ENCODE results near the gene GTSE1. TPM values are rescaled to one million over a fixed set of nuclear protein-coding genes. Genes with fewer than 3 reads are reported as not detected.

Gene GTSE1
- total and polyA plus RNA-seq, 4 donors: 1.0 to 2.3 (median 1.2) TPM

DNA sequence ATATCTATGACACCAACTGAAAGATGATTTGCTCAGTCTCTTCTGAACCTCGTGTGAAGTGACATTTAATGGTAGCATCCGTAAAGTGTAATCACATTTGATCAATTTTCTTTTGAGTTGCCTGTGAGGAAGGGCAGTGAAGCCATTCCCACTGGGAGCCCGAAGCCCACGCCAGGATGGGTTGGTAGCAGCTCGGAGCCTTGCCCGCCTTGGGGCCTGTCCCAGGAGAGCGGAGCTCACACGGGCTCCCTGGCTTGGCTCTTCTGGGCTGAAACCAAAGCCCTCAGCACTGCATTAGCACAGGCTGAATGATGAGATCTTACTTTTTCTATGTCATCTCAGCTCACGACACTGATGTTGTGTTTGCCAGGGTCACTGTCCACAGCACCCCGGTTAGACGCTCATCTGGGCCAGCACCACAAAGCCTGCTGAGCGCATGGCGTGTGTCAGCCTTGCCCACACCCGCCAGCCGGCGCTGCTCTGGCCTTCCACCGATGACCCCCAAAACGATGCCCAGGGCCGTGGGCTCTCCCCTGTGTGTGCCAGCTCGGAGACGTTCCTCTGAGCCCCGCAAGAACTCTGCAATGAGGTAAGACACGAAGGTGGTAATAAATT lies 29.5 kb downstream of the GTSE1 start:
- Histone ChIP-seq H3K9me3 (ENCODE audit: control insufficient read depth in 4 of 4, insufficient read depth in 3 of 4, low read length in 3 of 4) (no peaks in the 10 kb centered on the region), H3K27me3 (ENCODE audit: control insufficient read depth in 3 of 3, insufficient read depth in 3 of 3, low read length in 2 of 3) (no peaks in the 10 kb centered on the region), H3K9ac (ENCODE audit: insufficient read depth in 1 of 2, low read length in 2 of 2) (no peak overlapping the region), H3K4me3 (no peak overlapping the region), H3K4me1 (ENCODE audit: control insufficient read depth in 5 of 5, insufficient read depth in 5 of 5, low read length in 5 of 5) (no peaks in the 10 kb centered on the region), H3K36me3 (ENCODE audit: control insufficient read depth in 4 of 4, insufficient read depth in 4 of 4, low read length in 4 of 4) (peaks cover 0 to 28% (median 8%) of the 10 kb centered on the region in 4 donors), H3K27ac (ENCODE audit: low read depth in 1 of 2, low read length in 1 of 2) (no peak overlapping the region)
- DNase-seq (no peak), ATAC-seq (ENCODE audit: insufficient read depth, low FRiP score) (no peak)
- WGBS, 2 donors: 92 to 97% methylated on average over 23 of the region's 23 CpGs
- no peak for TF ChIP-seq CTCF (IDR thresholded peaks at IDR 0.05; ENCODE audit: control extremely low read depth, extremely low read depth)

DNA sequence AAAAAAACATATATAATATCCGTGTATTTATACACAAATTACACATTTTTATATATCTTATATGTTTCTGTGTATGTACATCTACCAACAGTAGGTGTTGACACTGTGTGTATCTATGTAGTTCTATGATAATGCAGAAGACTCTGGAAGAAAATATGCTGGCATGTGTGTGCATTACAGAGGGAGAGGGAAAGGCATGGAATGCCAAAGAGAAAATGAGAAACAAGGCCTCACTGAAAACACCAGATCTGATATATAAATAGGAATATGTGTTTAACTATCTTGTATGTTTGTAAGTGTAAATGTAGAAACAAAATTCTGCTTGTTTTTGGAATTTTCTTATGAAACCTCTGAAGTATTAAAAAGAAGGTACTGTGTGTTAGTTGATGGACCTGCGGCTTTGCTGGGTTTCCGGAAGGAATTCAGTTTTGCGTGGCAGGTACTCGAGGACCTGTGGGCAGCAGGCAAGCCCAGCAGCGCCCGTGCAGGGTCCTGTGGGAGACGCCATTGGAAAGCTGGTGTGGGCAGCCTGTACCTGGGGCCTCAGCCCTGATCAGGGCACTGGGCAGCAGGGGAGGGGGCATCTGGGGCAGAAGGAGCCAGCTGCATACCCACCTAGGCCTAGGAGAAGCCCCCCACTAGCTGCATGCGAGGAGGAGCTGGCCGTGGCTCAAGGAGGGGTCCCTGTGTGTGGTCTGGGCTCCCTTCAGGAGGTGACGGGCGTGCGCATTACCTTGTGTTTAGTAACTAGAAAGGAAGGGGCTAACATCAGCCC lies 31.2 kb downstream of the GTSE1 start:
- no peaks in the 10 kb centered on the region for H3K27me3 ChIP-seq (ENCODE audit: control insufficient read depth in 3 of 3, insufficient read depth in 3 of 3, low read length in 2 of 3)
- H3K9ac ChIP-seq (ENCODE audit: insufficient read depth in 1 of 2, low read length in 2 of 2): no peak overlapping the region
- no peaks in the 10 kb centered on the region for H3K9me3 ChIP-seq (ENCODE audit: control insufficient read depth in 4 of 4, insufficient read depth in 3 of 4, low read length in 3 of 4)
- no peaks in the 10 kb centered on the region for H3K4me1 ChIP-seq (ENCODE audit: control insufficient read depth in 5 of 5, insufficient read depth in 5 of 5, low read length in 5 of 5)
- peaks cover 0 to 24% (median 8%) of the 10 kb centered on the region in 4 donors for H3K36me3 ChIP-seq (ENCODE audit: control insufficient read depth in 4 of 4, insufficient read depth in 4 of 4, low read length in 4 of 4)
- ATAC-seq (ENCODE audit: insufficient read depth, low FRiP score) (no peak), DNase-seq (no peak)
- no peak overlapping the region for H3K27ac ChIP-seq (ENCODE audit: low read depth in 1 of 2, low read length in 1 of 2)
- WGBS, 2 donors: 94 to 96% methylated on average over 13 of the region's 13 CpGs
- TF ChIP-seq CTCF (IDR thresholded peaks at IDR 0.05; ENCODE audit: control extremely low read depth, extremely low read depth): no peak
- H3K4me3 ChIP-seq: no peak overlapping the region

GRCh38 chr22:46328797-46329196 lies 32.1 kb downstream of the GTSE1 start:
- Histone ChIP-seq H3K4me1 (ENCODE audit: control insufficient read depth in 5 of 5, insufficient read depth in 5 of 5, low read length in 5 of 5) (no peaks in the 10 kb centered on the region), H3K9me3 (ENCODE audit: control insufficient read depth in 4 of 4, insufficient read depth in 3 of 4, low read length in 3 of 4) (no peaks in the 10 kb centered on the region), H3K4me3 (no peak overlapping the region), H3K27me3 (ENCODE audit: control insufficient read depth in 3 of 3, insufficient read depth in 3 of 3, low read length in 2 of 3) (no peaks in the 10 kb centered on the region), H3K27ac (ENCODE audit: low read depth in 1 of 2, low read length in 1 of 2) (no peak overlapping the region), H3K9ac (ENCODE audit: insufficient read depth in 1 of 2, low read length in 2 of 2) (no peak overlapping the region), H3K36me3 (ENCODE audit: control insufficient read depth in 4 of 4, insufficient read depth in 4 of 4, low read length in 4 of 4) (peaks cover 0 to 18% (median 8%) of the 10 kb centered on the region in 4 donors)
- no peak for TF ChIP-seq CTCF (IDR thresholded peaks at IDR 0.05; ENCODE audit: control extremely low read depth, extremely low read depth)
- 98 to 99% methylated on average over 11 of the region's 11 CpGs for whole genome bisulfite sequencing, 2 donors
- DNase-seq (no peak), ATAC-seq (ENCODE audit: insufficient read depth, low FRiP score) (no peak)
